GM18499 (cell line): ENCODE measurements around the gene MAPK4.
"Not testable (repeated sequence)": the region's sequence is repeated elsewhere in the genome, so short reads cannot be mapped to it uniquely, and the experiment has no call there.

Experiments used
- ATAC-seq: cut with Tn5 transposase; IDR thresholded peaks from one replicate; pipeline ENCODE4 v1.9.1; 2021; ENCODE audit warnings: moderate number of reproducible peaks; ENCODE audit not compliant: insufficient read depth, unreplicated experiment

MAPK4 gene

GRCh38 chr18:50573196-50573595 is 13.3 kb downstream of the MAPK4 start:
- ATAC-seq = not testable (repeated sequence)

DNA sequence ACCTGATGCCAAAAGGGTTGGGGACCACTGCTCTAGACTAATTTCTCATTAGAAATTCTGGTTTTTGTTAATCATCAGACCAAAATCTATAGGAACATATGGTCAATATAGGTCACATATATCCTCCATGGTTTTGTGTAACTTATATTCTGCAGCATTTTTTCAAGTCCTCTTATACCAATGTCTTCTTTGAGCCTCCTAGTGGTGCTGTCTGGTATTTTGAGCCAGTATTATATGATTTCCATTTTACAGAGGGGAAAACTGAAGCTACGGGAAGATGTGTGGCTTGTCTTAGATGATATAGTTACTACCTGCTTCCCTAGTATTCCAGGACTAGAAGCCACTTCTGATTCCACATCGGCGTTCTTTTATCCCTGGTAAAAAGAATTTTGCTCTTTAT is 13.8 kb downstream of the MAPK4 start:
- ATAC-seq = no peak

DNA sequence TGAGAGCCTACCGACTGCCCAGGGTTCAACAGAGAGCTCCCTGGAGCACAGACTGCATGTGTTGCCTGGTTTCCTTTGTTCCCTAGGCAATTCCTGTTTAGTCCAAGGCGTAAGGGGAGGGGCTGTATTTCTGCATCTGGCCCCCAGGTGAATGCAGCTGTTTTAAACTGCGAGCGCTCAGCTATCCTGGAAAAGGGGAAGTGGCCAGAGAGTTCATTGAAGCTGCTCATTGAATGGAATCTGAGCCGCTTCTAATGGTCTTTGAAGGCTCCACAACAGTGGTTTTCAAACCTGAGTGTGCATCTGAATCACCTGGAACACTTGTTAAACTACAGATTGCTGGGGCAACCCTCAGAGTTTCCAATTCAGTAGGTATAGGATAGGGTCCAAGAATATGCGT is 18.1 kb downstream of the MAPK4 start:
- ATAC-seq = no peak

DNA sequence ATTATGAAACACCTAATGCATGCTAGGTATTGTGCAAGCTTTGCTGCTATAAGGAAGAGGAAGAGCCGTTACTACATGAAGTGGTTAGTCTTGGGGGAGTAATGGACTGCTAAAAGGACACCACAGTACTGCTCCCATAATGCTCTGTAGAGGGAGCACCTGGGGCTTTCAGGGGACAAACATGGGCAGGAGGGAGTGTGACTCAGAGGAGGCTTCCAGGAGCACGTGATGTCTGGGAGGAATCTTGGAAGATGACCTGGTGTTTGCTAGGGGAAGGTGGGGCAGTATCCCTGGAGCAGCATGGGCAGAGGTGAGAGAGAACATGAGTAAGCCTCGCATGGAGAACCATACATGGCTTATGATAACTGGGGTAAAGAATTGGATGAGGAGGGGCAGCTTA is 18.8 kb downstream of the MAPK4 start:
- no peak for ATAC-seq

- ATAC-seq = no peak
These were observed 19.3 kb downstream of the MAPK4 start for GRCh38 chr18:50579061-50579774.

DNA sequence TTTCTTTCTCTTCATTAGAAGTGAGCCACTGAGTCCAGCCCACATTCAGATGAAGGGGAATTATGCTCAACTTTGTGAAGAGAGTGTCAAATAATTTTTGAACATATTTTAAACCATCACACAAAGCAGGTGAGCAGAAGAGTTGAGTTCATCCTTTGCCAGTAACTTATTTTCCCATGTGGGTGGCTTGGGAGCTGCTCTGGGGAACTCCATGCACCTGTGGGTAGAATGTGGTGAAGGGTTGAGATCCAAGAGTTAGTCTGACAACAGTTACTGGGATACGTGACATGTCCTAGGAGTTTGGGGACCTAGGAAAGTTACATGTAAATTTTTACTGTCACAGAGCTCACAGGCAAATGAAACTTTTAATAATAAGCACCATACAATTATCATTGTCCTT is 21.6 kb downstream of the MAPK4 start:
- ATAC-seq = no peak

GRCh38 chr18:50582500-50582899 is 22.6 kb downstream of the MAPK4 start:
- ATAC-seq = no peak

- ATAC-seq = no peak
These were observed 26.8 kb downstream of the MAPK4 start for GRCh38 chr18:50586710-50587109.

- no peak for ATAC-seq
These were observed 30.7 kb downstream of the MAPK4 start for GRCh38 chr18:50590593-50590992.

GRCh38 chr18:50594012-50594411 is 34.1 kb downstream of the MAPK4 start:
- ATAC-seq = no peak

- no peak for ATAC-seq
These were observed 35.1 kb downstream of the MAPK4 start for GRCh38 chr18:50594942-50595341.

DNA sequence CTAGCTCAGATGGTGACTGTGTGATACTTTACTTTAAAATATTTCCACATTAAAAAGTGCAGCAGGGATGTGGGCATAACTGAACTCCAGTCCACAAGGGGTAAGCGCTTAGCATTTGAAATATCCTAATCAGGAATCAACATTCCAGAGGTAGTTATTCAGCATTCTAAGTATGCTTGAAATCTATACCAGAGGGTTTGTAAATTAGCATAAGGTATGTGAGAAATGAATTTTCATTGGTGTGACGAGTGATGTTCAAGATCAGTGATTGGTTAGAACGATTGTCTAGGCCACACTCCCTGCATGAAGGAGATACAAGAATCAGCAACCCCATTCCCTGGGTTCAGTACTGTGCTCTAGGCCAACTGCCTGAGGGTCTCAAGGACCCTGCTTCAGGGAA is 42.6 kb downstream of the MAPK4 start:
- ATAC-seq = no peak

DNA sequence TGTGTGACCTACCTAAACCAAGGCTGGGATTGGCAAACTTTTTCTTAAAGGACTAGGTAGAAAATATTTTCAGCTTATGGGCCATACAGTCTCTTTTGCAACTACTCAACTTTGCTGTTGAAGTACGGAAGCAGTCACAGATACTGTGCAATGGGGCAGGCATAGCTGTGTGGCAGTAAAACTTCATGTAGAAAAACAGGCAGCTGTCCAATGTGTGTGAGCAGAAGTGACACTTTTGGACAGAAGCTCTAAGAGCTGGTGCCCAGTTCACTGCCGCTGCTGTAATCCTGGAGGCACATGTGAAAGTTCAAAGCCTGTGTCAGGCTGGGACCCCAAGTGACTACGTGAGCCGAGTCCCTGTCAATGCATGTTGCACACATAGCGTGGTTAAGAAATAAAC is 46.7 kb downstream of the MAPK4 start:
- ATAC-seq = no peak

GRCh38 chr18:50607378-50607926 is 47.6 kb downstream of the MAPK4 start:
- no peak for ATAC-seq

DNA sequence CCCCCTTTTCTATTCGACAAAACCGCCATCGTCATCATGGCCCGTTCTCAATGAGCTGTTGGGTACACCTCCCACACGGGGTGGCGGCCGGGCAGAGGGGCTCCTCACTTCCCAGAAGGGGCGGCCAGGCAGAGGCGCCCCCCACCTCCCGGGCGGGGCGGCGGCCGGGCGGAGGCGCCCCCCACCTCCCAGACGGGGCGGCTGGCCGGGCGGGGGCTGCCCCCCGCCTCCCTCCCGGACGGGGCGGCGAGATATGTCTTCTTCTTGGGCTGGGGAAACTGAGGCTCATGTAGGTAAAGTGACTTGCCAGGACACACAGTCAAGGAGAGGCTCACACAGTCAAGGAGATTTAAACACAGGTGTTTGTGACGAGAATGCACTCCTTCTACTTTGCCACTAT is 49.3 kb downstream of the MAPK4 start:
- not testable (repeated sequence) for ATAC-seq

DNA sequence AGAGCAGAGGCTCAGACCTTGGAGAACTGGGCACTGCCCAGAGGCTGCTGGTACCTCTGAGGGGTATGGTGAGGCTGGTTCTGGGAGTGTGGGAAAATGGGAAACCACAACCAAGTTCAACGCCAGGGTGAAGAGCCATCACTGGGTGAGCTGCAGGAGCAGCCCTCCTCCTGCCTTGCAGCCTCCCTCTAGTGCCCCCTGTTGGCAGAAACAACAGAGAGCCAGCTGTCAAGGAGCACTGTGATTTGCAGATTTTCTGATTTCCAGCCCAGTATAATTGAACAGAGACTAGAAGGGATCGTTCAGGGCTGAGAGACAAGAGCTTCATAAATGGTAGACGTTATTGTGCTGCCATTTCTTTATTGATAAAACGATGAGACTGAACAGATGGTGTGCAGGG is 50.5 kb downstream of the MAPK4 start:
- ATAC-seq = no peak

DNA sequence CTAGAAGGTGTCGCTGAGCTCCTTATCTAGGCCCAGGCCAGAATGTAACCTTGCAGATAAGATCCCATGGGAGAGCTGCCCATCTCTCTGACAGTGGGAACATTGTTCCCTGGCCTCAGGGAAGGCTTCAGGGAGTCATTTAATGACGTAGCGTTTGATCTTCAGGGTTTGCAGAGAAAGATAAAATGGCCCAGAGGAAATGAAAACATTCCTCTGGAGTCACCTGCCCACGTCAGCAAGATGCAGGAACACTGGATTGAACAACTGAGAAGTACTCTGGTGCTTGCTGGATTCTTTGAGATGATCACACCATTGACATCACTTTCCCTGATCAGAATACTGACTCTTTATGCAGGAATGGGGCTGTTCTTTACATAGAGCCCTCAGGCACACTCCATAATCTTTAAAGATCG is 51.6 kb downstream of the MAPK4 start:
- no peak for ATAC-seq

DNA sequence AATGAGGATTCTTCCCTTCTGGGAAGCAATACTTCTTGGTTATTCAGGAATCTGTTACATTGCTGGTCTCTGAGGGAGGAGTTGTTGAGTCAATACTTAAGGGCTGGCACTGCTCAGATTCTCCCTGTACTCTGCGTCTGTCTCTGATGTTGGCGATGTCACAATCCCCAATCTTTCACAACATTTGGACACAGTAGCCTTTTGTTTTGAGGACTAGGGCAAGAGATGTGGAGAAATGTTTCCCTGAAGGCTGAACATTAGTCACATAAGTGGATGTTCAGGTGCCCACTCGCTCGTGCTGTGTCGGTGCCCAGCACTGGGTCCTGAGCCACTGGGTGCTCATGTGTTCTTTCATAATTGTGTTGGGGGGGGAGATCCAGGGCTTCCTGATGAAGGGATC is 55.0 kb downstream of the MAPK4 start:
- no peak for ATAC-seq

- no peak for ATAC-seq
These were observed 56.7 kb downstream of the MAPK4 start for GRCh38 chr18:50616484-50617048.

GRCh38 chr18:50619861-50620275 is 60.0 kb downstream of the MAPK4 start:
- ATAC-seq = no peak

DNA sequence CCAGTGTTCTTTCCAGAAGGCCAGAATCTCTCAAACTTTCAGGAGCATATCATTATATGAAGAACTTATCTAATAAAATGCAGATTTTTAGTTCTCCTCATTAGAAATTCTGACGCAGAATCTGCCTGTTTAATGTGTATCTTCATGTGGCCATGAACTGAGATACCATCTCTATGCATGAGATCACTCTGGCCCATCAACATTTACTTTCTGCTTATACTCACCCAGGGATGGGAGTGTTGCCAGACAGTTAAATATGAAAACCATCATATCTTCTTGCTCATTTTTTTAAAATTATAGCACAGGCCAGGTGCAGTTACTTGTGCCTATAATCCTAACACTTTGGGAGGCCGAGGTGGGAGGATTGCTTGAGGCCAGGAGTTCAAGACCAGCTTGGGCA is 60.4 kb downstream of the MAPK4 start:
- no peak for ATAC-seq

DNA sequence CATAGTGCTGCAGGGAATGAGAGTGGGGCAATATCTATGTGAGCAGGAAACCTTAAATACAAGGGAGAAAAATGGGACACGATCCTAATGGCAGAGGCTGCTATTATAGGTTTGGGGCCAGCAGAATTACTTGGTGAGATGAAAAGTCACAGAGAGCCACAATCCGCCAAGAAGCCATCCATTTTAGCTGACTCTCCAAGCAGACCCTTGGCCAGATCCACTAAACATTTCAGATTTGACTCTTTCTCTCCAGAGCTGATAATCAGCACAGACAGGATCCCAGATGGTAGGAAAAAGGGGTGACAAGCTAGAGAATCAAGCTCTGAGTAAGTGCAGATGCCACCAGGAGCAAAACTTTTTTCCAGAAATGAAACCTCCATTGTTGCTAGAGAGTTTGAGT is 61.5 kb downstream of the MAPK4 start:
- no peak for ATAC-seq
